ENCODE data around the gene PDZRN4. TPM values are rescaled to one million over a fixed set of nuclear protein-coding genes. Genes with fewer than 3 reads are reported as not detected.
"Not testable (repeated sequence)": the region's sequence is repeated elsewhere in the genome, so short reads cannot be mapped to it uniquely, and the experiment has no call there.

Gene PDZRN4
- total RNA-seq, 1 experiment from 2014 or later, result not detected

GRCh38 chr12:41563051-41563450 lies 374.9 kb downstream of the PDZRN4 start:
- no peak for DNase-seq (ENCODE audit: low read depth)

GRCh38 chr12:41564816-41565215 lies 376.7 kb downstream of the PDZRN4 start:
- DNase-seq (ENCODE audit: low read depth), result no peak

GRCh38 chr12:41566703-41567102 lies 378.6 kb downstream of the PDZRN4 start:
- DNase-seq (ENCODE audit: low read depth), result no peak

DNA sequence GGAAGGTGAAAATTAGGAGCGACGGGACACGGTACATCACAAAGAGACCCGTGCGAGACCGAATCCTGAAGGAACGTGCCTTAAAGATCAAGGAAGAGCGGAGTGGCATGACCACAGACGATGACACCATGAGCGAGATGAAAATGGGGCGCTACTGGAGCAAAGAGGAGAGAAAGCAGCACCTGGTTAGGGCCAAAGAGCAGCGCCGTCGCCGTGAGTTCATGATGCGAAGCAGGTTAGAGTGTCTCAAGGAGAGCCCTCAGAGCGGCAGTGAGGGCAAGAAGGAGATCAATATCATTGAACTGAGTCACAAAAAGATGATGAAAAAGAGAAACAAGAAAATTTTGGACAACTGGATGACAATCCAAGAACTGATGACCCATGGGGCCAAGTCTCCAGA lies 385.3 kb downstream of the PDZRN4 start:
- DNase-seq (ENCODE audit: low read depth), result no peak

- no peak for DNase-seq (ENCODE audit: low read depth)
Observed at GRCh38 chr12:41576925-41577324, 388.8 kb downstream of the PDZRN4 start.

DNA sequence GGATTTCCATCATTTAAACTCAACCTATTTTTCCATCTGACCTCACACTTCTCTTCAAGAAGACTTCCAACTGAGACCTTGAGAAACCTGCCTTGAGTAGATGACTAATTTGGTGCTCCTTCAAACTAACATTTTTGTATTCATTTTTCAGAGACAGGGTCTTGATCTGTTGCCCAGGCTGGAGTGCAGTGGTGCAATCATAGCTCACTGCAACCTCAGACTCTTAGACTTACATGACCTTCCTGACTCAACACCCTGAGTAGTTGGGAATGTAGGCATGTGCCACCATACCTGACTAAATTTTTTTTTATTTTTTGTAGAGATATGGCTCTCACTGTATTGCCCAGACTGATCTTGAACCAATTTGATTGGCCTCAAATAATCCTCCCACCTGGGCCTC lies 389.9 kb downstream of the PDZRN4 start:
- no peak for DNase-seq (ENCODE audit: low read depth)

GRCh38 chr12:41585784-41586183 lies 397.7 kb downstream of the PDZRN4 start:
- DNase-seq (ENCODE audit: low read depth), result no peak

DNA sequence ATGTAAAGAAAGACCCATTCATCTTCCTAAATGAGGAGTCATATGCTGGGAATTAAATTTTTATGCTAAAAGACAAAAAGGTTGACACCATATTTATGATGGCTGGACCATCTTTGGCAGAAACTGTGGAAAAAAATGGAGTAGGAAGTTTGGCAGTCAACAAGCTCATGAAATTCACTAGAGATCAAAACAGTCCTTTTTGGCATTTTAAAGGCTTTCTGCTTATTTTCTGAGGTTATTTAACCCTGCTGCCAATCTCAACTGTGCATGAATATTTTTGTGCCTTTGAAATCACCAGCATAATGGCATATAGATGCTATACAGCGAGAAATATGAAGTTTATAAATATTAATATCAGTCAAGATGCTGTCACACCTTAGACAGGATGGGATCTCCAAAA lies 399.5 kb downstream of the PDZRN4 start:
- DNase-seq (ENCODE audit: low read depth), result no peak

DNA sequence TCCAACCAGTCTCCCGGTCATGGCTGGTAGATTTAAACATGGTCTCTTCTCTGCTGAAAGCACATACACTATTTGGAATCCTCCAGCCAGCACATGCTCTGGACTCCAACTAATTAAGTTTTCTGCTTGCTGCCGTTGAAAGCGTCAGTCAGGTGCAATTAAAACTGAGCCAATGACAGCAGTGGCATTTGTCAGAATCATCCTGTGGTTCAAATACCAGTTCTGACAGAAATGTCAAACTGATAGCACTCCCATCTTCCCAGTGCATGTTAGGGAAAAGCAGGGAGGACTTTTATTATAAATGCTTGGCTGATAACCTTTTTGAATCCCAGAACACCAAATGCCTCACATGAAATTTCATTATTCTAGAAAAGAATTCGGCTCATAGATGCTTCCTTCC lies 401.8 kb downstream of the PDZRN4 start:
- DNase-seq (ENCODE audit: low read depth), result no peak

- DNase-seq (ENCODE audit: low read depth), result no peak
Observed at GRCh38 chr12:41596190-41596589, 408.1 kb downstream of the PDZRN4 start.

GRCh38 chr12:41604830-41605229 lies 416.7 kb downstream of the PDZRN4 start:
- peak; percentile 1 for DNase-seq (ENCODE audit: low read depth)

DNA sequence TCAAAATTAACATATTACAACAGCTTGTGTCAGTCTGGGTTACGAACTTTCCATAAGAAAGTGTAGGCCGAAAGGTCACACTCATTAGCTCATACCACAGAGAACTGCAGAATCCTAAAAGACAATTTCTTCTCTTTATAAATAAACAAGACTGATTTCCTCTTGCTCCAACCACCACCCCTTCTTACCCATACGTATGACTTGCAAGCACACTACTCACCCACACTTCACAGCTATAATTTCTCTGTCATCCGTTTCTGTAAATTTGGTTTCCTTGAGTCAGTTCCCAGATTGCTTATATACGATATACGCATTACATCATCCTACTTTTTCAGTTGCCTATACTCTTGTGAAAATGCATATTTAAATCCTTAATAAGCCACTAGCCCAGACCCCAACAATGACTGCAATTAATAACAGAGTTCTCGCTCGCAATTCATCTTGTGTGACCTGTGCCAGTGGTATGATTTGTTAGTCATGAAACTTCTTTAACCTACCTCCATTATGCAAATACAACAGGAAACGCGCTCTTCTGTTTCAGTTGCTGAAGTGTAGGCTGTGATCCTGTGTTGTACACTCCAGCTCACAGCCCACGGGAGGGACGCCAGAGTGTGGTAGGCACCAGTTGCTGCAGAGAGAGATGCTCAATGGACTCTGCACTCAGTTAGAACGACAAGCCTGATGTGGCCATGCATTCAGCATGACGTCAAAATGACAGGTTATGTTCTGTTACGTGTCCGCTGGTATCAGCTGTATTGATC lies 417.6 kb downstream of the PDZRN4 start:
- DNase-seq (ENCODE audit: low read depth), result no peak

- DNase-seq (ENCODE audit: low read depth), result no peak
Observed at GRCh38 chr12:41606468-41607445, 418.6 kb downstream of the PDZRN4 start.

DNA sequence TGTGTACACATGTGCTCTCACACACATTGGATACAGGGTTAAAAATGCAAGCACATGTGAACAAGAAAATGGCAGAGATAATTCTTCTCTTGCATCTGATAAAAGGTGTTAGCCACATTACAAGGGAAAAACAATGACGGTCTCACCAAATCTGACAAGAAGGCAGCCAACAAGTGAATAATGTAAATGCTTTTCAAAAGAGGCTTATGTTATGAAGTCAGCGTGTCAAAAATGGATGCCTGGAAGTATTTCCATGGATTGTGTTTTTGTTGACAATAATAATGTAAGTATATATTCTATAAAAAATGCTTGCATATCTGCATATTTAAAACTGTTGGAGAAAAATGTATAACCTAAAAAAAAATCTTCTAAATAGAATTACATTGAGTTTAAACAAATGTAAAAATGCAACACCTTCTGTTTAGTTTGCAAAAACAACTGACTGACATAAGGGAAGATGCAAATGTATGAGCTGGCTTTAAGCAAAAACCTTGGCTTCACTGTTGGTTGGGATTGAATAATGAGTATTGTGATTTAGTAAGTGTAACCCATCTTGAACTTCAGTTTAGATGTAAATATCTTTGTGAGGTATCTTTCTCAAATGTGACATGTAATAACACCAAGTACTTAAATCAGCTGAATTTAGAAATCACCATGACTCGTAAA lies 424.9 kb downstream of the PDZRN4 start:
- no peak for DNase-seq (ENCODE audit: low read depth)

- not testable (repeated sequence) for DNase-seq (ENCODE audit: low read depth)
Observed at GRCh38 chr12:41615174-41615573, 427.1 kb downstream of the PDZRN4 start.

GRCh38 chr12:41619705-41620104 lies 431.6 kb downstream of the PDZRN4 start:
- DNase-seq (ENCODE audit: low read depth), result no peak

- DNase-seq (ENCODE audit: low read depth), result no peak
Observed at GRCh38 chr12:41621291-41621690, 433.2 kb downstream of the PDZRN4 start.
